Upper lobe of right lung (tissue), 1 donor: ENCODE measurements around the gene CTF1. TPM values are rescaled to one million over a fixed set of nuclear protein-coding genes. Genes with fewer than 3 reads are reported as not detected.
A peak's percentile ranks its signal among the peaks of the same experiment; 100 is the strongest.

ENCODE experiments used
- ATAC-seq: fragments of 200-7000 bp; cut with Tn5 transposase; one replicate; pipeline ENCODE4 v1.9.1; 2020; ENCODE audit warnings: mild to moderate bottlenecking, moderate library complexity
- DNase-seq: peaks from one replicate; pipeline ENCODE4 v3.0.0-alpha.2; 2020
- H3K27ac ChIP-seq: fragments of 200-600 bp; one replicate; pipeline ENCODE4 v1.8.0; 2022
- H3K27me3 ChIP-seq: fragments of 200-600 bp; one replicate; pipeline ENCODE4 v1.8.0; 2022; ENCODE audit warnings: mild to moderate bottlenecking
- H3K36me3 ChIP-seq: fragments of 200-600 bp; one replicate; pipeline ENCODE4 v1.8.0; 2022
- H3K4me1 ChIP-seq: fragments of 200-600 bp; one replicate; pipeline ENCODE4 v1.8.0; 2022
- H3K4me3 ChIP-seq: fragments of 200-600 bp; one replicate; pipeline ENCODE4 v1.8.0; 2022; ENCODE audit warnings: mild to moderate bottlenecking
- H3K9me3 ChIP-seq: fragments of 200-600 bp; one replicate; pipeline ENCODE4 v1.8.0; 2022
- intact Hi-C: fragments of 100-400 bp; cut with DNase I; formaldehyde crosslinking; loops from one replicate; pipeline ENCODE4 v1.11.0; 2022
- total RNA-seq: library from RNA; stranded (reverse); fragmentation: NEBNext Ultra II Directional; extraction: Animal tissue kit (Norgen Biotek cat#: 25700); gene quantifications from one replicate; pipeline ENCODE4 v1.2.1, GENCODE V29; 2021
- TF ChIP-seq, protein P1 (sequence below): fragments of 200-600 bp; IDR thresholded peaks from one replicate; pipeline ENCODE4 v1.8.0; 2022; ENCODE audit warnings: antibody characterized with exemption
- donor health status: DM: no; HTN: yes; CAD: no; lungs with severe emphysema.

Gene CTF1
- total RNA-seq, 1 donor from 2014 or later = 9.3 TPM

DNA sequence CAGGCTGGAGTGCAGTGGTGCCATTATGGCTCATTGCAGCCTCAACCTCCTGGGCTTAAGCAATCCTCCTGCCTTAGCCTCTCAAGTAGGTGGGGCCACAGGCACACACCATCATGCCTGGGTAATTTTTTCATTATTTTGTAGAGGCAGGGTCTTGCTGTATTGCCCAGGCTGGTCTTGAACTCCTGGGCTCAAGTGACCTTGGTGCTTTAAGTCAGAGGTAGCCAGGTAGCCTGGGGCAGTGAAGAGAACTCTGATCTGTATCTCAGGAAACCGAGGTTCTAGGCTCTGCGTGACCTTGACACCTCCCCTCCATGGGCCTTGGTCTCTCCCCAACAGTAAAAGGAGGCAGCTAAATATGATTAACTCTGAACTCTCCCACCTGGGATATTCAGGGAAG, 3.4 kb downstream of the CTF1 start:
- intact Hi-C loops = no loop called here

DNA sequence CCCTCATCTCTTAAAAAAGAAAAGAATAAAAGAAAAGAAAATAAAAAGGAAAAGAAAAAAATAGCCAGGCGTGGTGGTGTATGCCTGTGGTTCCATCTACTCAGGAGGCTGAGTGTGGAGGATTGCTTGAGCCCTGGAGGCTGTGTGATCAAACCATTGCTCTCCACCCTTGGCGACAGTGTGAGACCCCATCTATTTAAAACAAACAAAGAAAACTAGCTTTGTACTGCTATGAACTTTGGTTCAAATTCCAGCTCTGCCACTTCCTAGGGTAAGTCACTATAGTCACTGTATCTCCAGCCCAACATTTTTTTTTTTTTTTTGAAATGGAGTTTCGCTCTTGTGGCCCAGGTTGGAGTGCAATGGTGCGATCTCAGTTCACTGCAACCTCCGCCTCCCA, 4.2 kb downstream of the CTF1 start:
- peaks cover 34% of the 10 kb centered on the region for H3K4me1 ChIP-seq
- no peak for ATAC-seq
- DNase-seq = no peak
- no peak overlapping the region for H3K4me3 ChIP-seq
- no peaks in the 10 kb centered on the region for H3K9me3 ChIP-seq
- no peak overlapping the region for H3K27ac ChIP-seq
- TF ChIP-seq, protein P1, sequence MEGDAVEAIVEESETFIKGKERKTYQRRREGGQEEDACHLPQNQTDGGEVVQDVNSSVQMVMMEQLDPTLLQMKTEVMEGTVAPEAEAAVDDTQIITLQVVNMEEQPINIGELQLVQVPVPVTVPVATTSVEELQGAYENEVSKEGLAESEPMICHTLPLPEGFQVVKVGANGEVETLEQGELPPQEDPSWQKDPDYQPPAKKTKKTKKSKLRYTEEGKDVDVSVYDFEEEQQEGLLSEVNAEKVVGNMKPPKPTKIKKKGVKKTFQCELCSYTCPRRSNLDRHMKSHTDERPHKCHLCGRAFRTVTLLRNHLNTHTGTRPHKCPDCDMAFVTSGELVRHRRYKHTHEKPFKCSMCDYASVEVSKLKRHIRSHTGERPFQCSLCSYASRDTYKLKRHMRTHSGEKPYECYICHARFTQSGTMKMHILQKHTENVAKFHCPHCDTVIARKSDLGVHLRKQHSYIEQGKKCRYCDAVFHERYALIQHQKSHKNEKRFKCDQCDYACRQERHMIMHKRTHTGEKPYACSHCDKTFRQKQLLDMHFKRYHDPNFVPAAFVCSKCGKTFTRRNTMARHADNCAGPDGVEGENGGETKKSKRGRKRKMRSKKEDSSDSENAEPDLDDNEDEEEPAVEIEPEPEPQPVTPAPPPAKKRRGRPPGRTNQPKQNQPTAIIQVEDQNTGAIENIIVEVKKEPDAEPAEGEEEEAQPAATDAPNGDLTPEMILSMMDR = no peak
- intact Hi-C loops = no loop called here
- no peaks in the 10 kb centered on the region for H3K27me3 ChIP-seq
- H3K36me3 ChIP-seq = no peaks in the 10 kb centered on the region

More for the DNA sequence above, 3.4 kb downstream of the CTF1 start:
- H3K27me3 ChIP-seq = no peaks in the 10 kb centered on the region
- no peak overlapping the region for H3K4me3 ChIP-seq
- H3K4me1 ChIP-seq = peaks cover 42% of the 10 kb centered on the region
- no peak overlapping the region for H3K27ac ChIP-seq
- no peaks in the 10 kb centered on the region for H3K9me3 ChIP-seq
- no peaks in the 10 kb centered on the region for H3K36me3 ChIP-seq
- TF ChIP-seq, protein P1 = no peak
- ATAC-seq (no peak), DNase-seq (no peak)

DNA sequence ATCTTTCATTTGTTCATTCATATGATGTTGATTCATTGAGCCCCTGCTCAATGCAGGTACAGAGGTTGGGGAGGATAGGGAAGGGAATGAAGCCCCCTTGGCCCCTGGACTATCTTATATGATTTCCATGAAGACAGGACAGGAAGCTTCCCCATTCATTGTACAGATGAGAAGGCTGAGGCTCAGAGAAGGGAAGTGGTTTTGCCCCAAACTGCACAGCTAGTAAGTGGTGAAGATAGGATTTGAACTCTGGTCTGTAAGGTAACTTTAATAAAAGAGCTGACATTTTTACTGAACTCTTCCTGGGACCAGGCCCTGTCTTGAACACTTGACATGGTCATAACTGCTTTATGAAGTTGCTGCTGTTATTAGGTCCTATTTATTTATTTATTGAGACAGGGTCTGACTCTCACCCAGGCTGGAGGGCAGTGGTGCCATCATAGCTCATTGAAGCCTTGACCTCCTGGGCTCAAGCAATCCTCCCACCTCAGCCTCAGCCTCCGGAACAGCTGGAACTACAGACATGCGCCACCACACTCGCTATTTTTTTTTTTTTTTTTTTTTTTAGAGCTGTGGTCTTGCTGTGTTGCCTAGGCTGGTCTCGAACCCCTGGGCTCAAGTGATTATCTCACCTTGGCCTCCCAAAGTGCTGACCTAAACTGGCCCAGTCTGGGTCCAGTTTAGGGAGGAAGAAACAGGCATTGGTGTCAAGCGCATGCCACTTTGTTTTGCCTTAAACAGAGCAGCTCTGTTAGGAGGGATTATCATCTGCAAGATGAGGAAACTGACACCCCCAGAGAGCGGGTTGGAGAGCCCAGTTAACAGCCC, 5.0 kb downstream of the CTF1 start:
- ATAC-seq = no peak
- DNase-seq = no peak
- TF ChIP-seq, protein P1 = no peak
- peak overlapping the region; percentile 52 for H3K4me3 ChIP-seq
- H3K27me3 ChIP-seq = no peaks in the 10 kb centered on the region
- peak overlapping the region; percentile 81 for H3K27ac ChIP-seq
- H3K36me3 ChIP-seq = no peaks in the 10 kb centered on the region
- intact Hi-C loops = no loop called here
- peaks cover 27% of the 10 kb centered on the region for H3K4me1 ChIP-seq
- no peaks in the 10 kb centered on the region for H3K9me3 ChIP-seq

DNA sequence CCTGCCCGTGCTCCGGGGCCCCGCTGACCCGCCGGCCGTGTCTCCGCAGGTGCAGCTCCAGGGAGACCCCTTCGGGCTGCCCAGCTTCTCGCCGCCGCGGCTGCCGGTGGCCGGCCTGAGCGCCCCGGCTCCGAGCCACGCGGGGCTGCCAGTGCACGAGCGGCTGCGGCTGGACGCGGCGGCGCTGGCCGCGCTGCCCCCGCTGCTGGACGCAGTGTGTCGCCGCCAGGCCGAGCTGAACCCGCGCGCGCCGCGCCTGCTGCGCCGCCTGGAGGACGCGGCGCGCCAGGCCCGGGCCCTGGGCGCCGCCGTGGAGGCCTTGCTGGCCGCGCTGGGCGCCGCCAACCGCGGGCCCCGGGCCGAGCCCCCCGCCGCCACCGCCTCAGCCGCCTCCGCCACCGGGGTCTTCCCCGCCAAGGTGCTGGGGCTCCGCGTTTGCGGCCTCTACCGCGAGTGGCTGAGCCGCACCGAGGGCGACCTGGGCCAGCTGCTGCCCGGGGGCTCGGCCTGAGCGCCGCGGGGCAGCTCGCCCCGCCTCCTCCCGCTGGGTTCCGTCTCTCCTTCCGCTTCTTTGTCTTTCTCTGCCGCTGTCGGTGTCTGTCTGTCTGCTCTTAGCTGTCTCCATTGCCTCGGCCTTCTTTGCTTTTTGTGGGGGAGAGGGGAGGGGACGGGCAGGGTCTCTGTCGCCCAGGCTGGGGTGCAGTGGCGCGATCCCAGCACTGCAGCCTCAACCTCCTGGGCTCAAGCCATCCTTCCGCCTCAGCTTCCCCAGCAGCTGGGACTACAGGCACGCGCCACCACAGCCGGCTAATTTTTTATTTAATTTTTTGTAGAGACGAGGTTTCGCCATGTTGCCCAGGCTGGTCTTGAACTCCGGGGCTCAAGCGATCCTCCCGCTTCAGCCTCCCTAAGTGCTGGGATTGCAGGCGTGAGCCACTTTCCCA, 5.9 kb downstream of the CTF1 start:
- H3K27me3 ChIP-seq = no peaks in the 10 kb centered on the region
- no peaks in the 10 kb centered on the region for H3K36me3 ChIP-seq
- ATAC-seq = peak; percentile 95
- H3K27ac ChIP-seq = peak overlapping the region; percentile 84
- H3K4me3 ChIP-seq = peak overlapping the region; percentile 56
- no peaks in the 10 kb centered on the region for H3K9me3 ChIP-seq
- intact Hi-C loops = no loop called here
- H3K4me1 ChIP-seq = peaks cover 24% of the 10 kb centered on the region
- peak; percentile 90 for DNase-seq
- TF ChIP-seq, protein P1 = no peak

DNA sequence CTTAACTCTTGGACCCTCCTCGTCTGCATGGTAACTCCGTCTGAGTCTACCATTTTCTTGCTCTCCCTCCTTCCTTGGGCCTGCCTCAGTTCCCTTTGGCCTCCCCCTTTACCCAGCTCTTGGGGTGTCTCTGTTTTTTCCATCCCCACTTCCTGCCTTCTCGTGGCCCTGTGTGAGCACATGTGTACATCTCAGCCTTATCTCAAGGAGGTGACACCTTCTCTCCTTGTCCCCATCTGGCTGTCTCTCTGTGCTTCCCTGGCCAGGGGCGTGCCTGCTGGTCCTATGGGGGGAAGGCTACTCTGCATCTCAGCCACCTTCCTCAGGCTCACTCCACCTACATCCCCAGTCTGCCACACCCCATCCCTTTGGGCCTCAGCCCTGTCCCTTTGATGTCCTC, 6.6 kb downstream of the CTF1 start:
- peak overlapping the region; percentile 84 for H3K27ac ChIP-seq
- ATAC-seq = no peak
- TF ChIP-seq, protein P1 = no peak
- peak overlapping the region; percentile 56 for H3K4me3 ChIP-seq
- DNase-seq = no peak
- no peaks in the 10 kb centered on the region for H3K36me3 ChIP-seq
- intact Hi-C loops = no loop called here
- H3K27me3 ChIP-seq = no peaks in the 10 kb centered on the region
- H3K4me1 ChIP-seq = peaks cover 21% of the 10 kb centered on the region
- H3K9me3 ChIP-seq = no peaks in the 10 kb centered on the region
